ENCODE results near the gene GBP7.

Gene GBP7

DNA sequence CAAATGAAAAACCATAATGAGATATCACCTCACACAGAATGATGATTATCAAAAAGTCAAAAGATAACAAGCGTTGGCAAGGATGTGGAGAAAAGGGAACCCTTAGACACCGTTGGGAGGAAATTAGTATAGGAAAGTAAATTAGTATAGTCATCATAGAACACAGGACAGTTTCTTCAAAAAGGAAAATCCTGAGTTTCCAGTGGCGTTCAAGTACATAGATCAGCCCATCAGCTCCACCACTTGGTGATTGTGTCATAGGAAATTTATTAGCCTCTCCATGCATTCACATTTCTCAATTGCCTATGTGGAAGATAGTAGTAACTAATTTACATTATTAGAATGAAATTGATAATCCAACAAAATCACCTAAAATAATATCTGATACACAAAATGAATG, 29.1 kb downstream of the GBP7 start:
- Histone ChIP-seq H3K9me3 (ENCODE audit: severe bottlenecking) (no peaks in the 10 kb centered on the region), H3K27me3 (ENCODE audit: insufficient read depth, poor library complexity, severe bottlenecking) (no peaks in the 10 kb centered on the region), H3K27ac (ENCODE audit: poor library complexity, severe bottlenecking) (no peak overlapping the region), H3K4me1 (ENCODE audit: insufficient read depth, poor library complexity, severe bottlenecking) (no peaks in the 10 kb centered on the region), H3K4me3 (ENCODE audit: severe bottlenecking) (no peak overlapping the region), H3K36me3 (ENCODE audit: low read depth) (no peaks in the 10 kb centered on the region)
- no peak for DNase-seq (ENCODE audit: low spot score)
- TF ChIP-seq, protein P1, sequence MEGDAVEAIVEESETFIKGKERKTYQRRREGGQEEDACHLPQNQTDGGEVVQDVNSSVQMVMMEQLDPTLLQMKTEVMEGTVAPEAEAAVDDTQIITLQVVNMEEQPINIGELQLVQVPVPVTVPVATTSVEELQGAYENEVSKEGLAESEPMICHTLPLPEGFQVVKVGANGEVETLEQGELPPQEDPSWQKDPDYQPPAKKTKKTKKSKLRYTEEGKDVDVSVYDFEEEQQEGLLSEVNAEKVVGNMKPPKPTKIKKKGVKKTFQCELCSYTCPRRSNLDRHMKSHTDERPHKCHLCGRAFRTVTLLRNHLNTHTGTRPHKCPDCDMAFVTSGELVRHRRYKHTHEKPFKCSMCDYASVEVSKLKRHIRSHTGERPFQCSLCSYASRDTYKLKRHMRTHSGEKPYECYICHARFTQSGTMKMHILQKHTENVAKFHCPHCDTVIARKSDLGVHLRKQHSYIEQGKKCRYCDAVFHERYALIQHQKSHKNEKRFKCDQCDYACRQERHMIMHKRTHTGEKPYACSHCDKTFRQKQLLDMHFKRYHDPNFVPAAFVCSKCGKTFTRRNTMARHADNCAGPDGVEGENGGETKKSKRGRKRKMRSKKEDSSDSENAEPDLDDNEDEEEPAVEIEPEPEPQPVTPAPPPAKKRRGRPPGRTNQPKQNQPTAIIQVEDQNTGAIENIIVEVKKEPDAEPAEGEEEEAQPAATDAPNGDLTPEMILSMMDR (IDR thresholded peaks at IDR 0.05; ENCODE audit: poor library complexity, severe bottlenecking), result no peak
- ATAC-seq (ENCODE audit: low read depth), result no peak

- ATAC-seq (ENCODE audit: low read depth) (no peak), DNase-seq (ENCODE audit: low spot score) (no peak)
- no peaks in the 10 kb centered on the region for H3K27me3 ChIP-seq (ENCODE audit: insufficient read depth, poor library complexity, severe bottlenecking)
- H3K27ac ChIP-seq (ENCODE audit: poor library complexity, severe bottlenecking), result no peak overlapping the region
- H3K4me3 ChIP-seq (ENCODE audit: severe bottlenecking), result no peak overlapping the region
- no peaks in the 10 kb centered on the region for H3K4me1 ChIP-seq (ENCODE audit: insufficient read depth, poor library complexity, severe bottlenecking)
- H3K9me3 ChIP-seq (ENCODE audit: severe bottlenecking), result no peaks in the 10 kb centered on the region
- TF ChIP-seq, protein P1 (IDR thresholded peaks at IDR 0.05; ENCODE audit: poor library complexity, severe bottlenecking), result no peak
- no peaks in the 10 kb centered on the region for H3K36me3 ChIP-seq (ENCODE audit: low read depth)
Measured at GRCh38 chr1:89143484-89143883, 32.3 kb downstream of the GBP7 start.

DNA sequence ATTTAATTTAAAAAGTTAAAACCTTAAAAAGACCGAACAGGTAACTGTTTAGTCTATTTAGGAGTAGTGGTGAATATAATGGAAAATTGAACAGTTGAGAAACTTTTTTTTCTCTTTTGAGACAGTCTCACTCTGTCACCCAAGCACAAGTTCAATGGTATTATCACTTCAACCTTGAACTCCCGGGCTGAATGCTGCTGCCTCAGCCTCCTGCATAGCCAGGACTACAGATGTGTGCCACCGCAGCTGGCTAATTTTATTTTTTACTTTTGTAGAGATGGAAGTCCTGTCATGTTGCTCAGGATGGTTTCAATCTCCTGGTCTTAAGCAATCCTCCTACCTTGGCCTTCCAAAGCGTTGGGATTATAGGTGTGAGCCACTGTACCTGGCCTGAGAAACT, 33.6 kb downstream of the GBP7 start:
- Histone ChIP-seq H3K27ac (ENCODE audit: poor library complexity, severe bottlenecking) (no peak overlapping the region), H3K9me3 (ENCODE audit: severe bottlenecking) (no peaks in the 10 kb centered on the region), H3K27me3 (ENCODE audit: insufficient read depth, poor library complexity, severe bottlenecking) (no peaks in the 10 kb centered on the region), H3K4me3 (ENCODE audit: severe bottlenecking) (no peak overlapping the region), H3K4me1 (ENCODE audit: insufficient read depth, poor library complexity, severe bottlenecking) (no peaks in the 10 kb centered on the region), H3K36me3 (ENCODE audit: low read depth) (no peaks in the 10 kb centered on the region)
- TF ChIP-seq, protein P1 (IDR thresholded peaks at IDR 0.05; ENCODE audit: poor library complexity, severe bottlenecking), result no peak
- DNase-seq (ENCODE audit: low spot score), result no peak
- ATAC-seq (ENCODE audit: low read depth), result no peak

DNA sequence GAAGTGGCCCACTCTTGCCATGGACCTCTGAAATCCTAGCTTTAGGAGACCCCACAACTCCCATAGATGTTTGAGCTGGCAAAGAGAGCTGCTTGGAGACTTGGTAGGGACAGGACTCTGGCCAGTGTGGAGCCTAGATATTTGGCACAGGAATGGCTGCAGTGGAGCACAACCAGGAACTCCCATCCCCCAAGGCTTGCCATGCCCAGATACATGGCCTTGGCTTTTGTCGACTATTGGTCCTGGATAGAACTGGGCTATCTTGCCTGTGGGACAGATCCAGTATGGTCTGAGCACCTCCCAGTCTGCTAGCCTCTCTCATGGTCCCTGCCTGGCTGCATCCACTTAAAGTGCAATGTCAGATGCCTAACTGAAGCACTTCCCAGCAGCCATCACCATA, 42.1 kb downstream of the GBP7 start:
- Histone ChIP-seq H3K4me1 (ENCODE audit: insufficient read depth, poor library complexity, severe bottlenecking) (no peaks in the 10 kb centered on the region), H3K36me3 (ENCODE audit: low read depth) (no peaks in the 10 kb centered on the region), H3K27ac (ENCODE audit: poor library complexity, severe bottlenecking) (no peak overlapping the region), H3K9me3 (ENCODE audit: severe bottlenecking) (no peaks in the 10 kb centered on the region), H3K4me3 (ENCODE audit: severe bottlenecking) (no peak overlapping the region), H3K27me3 (ENCODE audit: insufficient read depth, poor library complexity, severe bottlenecking) (no peaks in the 10 kb centered on the region)
- DNase-seq (ENCODE audit: low spot score), result no peak
- no peak for ATAC-seq (ENCODE audit: low read depth)
- TF ChIP-seq, protein P1 (IDR thresholded peaks at IDR 0.05; ENCODE audit: poor library complexity, severe bottlenecking), result no peak

DNA sequence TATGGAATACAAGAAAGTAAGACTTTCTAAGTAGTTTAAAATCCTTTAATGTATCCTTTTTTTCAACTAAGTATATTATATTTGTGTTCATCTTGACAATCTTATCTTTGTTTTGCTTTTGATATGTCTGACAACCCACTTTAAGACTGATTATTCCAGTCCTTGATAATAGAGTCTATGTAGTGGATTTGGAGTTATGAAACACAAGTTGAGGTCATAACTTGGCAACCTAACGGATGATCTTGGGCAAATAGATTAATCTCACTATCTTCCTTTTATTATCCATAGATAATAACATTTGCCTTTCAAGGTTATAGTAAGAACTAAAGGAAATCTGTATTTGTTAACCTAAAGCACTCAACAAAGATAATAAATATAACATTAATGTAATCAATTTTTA, 45.1 kb downstream of the GBP7 start:
- DNase-seq (ENCODE audit: low spot score) (no peak), ATAC-seq (ENCODE audit: low read depth) (no peak)
- H3K4me3 ChIP-seq (ENCODE audit: severe bottlenecking), result no peak overlapping the region
- H3K4me1 ChIP-seq (ENCODE audit: insufficient read depth, poor library complexity, severe bottlenecking), result peaks cover 5% of the 10 kb centered on the region
- no peaks in the 10 kb centered on the region for H3K9me3 ChIP-seq (ENCODE audit: severe bottlenecking)
- no peaks in the 10 kb centered on the region for H3K36me3 ChIP-seq (ENCODE audit: low read depth)
- TF ChIP-seq, protein P1 (IDR thresholded peaks at IDR 0.05; ENCODE audit: poor library complexity, severe bottlenecking), result no peak
- no peaks in the 10 kb centered on the region for H3K27me3 ChIP-seq (ENCODE audit: insufficient read depth, poor library complexity, severe bottlenecking)
- no peak overlapping the region for H3K27ac ChIP-seq (ENCODE audit: poor library complexity, severe bottlenecking)

All from RWPE2 (cell line).